Activated naive CD8-positive, alpha-beta T cell (primary cell): ENCODE measurements around the gene ASMTL.
A peak's percentile ranks its signal among the peaks of the same experiment; 100 is the strongest.
"Not testable (repeated sequence)": the region's sequence is repeated elsewhere in the genome, so short reads cannot be mapped to it uniquely, and the experiment has no call there.

ENCODE experiments used
- H3K27ac Mint-ChIP-seq: one replicate; pipeline ENCODE4 v1.8.0; 2021; ENCODE audit warnings: mixed read lengths
- H3K27me3 Mint-ChIP-seq: one replicate; pipeline ENCODE4 v1.8.0; 2021; ENCODE audit warnings: mixed read lengths
- H3K36me3 Mint-ChIP-seq: one replicate; pipeline ENCODE4 v1.8.0; 2021; ENCODE audit warnings: mixed read lengths
- H3K4me1 Mint-ChIP-seq: one replicate; pipeline ENCODE4 v1.8.0; 2021; ENCODE audit warnings: low read depth, mixed read lengths
- H3K4me3 Mint-ChIP-seq: one replicate; pipeline ENCODE4 v1.8.0; 2021; ENCODE audit warnings: mild to moderate bottlenecking, mixed read lengths
- H3K9me3 Mint-ChIP-seq: one replicate; pipeline ENCODE4 v1.8.0; 2021; ENCODE audit warnings: low read depth, mixed read lengths

ASMTL gene

GRCh38 chrX:1474593-1474992 is 21.9 kb upstream of the ASMTL start:
- H3K27ac Mint-ChIP-seq, H3K9me3 Mint-ChIP-seq, H3K4me3 Mint-ChIP-seq, H3K27me3 Mint-ChIP-seq: not testable (repeated sequence)
- Mint-ChIP-seq H3K4me1 (peaks cover 66% of the 10 kb centered on the region), H3K36me3 (peaks cover 27% of the 10 kb centered on the region)

DNA sequence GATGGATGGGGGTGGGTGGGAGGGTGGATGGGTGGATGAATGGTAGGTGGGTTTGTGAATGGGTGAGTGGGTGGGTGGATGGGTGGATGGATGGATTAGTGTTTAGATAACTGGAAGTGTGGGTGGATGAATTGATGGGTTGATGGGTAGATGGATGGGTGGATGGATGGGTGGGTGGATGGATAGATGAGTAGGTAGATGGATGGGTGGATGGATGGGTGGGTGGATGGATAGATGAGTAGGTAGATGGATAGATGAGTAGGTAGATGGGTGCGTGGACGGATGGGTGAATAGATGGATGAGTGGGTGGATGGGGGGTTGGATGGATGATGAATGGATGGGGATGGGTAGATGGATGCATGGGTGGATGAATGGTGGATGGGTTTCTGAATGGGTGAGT is 20.3 kb upstream of the ASMTL start:
- Mint-ChIP-seq H3K36me3 (peaks cover 21% of the 10 kb centered on the region), H3K4me3 (no peak overlapping the region), H3K27ac (no peak overlapping the region), H3K27me3 (no peaks in the 10 kb centered on the region), H3K4me1 (peaks cover 67% of the 10 kb centered on the region), H3K9me3 (no peaks in the 10 kb centered on the region)

GRCh38 chrX:1468250-1468772 is 15.6 kb upstream of the ASMTL start:
- no peaks in the 10 kb centered on the region for H3K27me3 Mint-ChIP-seq
- no peaks in the 10 kb centered on the region for H3K9me3 Mint-ChIP-seq
- peaks cover 8% of the 10 kb centered on the region for H3K36me3 Mint-ChIP-seq
- H3K27ac Mint-ChIP-seq, result peak overlapping the region; percentile 93
- H3K4me3 Mint-ChIP-seq, result peak overlapping the region; percentile 76
- peaks cover 80% of the 10 kb centered on the region for H3K4me1 Mint-ChIP-seq

GRCh38 chrX:1466971-1467561 is 14.4 kb upstream of the ASMTL start:
- no peaks in the 10 kb centered on the region for H3K27me3 Mint-ChIP-seq
- H3K4me3 Mint-ChIP-seq, result peak overlapping the region; percentile 72
- peaks cover 7% of the 10 kb centered on the region for H3K36me3 Mint-ChIP-seq
- peak overlapping the region; percentile 93 for H3K27ac Mint-ChIP-seq
- peaks cover 86% of the 10 kb centered on the region for H3K4me1 Mint-ChIP-seq
- no peaks in the 10 kb centered on the region for H3K9me3 Mint-ChIP-seq

DNA sequence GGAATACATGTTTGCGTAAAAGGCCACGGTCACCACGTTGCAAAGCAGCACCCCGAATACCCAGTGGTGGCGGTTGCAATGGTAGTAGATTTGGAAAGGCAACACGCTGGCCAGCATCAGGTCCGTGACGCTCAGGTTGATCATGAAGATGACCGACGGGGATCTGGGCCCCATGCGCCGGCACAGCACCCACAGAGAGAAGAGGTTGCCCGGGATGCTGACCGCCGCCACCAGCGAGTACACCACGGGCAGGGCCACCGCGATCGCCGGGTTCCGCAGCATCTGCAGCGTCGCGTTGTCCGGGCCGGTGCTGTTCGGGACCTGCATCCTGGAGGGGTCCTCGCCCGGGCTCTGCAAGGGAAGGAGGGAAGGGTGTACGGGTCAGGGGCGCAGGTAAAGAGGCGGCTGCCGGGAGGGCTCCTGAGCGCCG is 13.5 kb upstream of the ASMTL start:
- Mint-ChIP-seq H3K4me3 (peak overlapping the region; percentile 46), H3K36me3 (peaks cover 4% of the 10 kb centered on the region), H3K27me3 (no peaks in the 10 kb centered on the region), H3K27ac (no peak overlapping the region), H3K9me3 (no peaks in the 10 kb centered on the region), H3K4me1 (peaks cover 85% of the 10 kb centered on the region)

GRCh38 chrX:1465286-1466231 is 12.8 kb upstream of the ASMTL start:
- Mint-ChIP-seq H3K27ac (peak overlapping the region; percentile 41), H3K9me3 (no peaks in the 10 kb centered on the region), H3K4me3 (peak overlapping the region; percentile 46), H3K36me3 (peaks cover 4% of the 10 kb centered on the region), H3K4me1 (peaks cover 80% of the 10 kb centered on the region), H3K27me3 (no peaks in the 10 kb centered on the region)

GRCh38 chrX:1464971-1465285 is 12.2 kb upstream of the ASMTL start:
- H3K9me3 Mint-ChIP-seq, result no peaks in the 10 kb centered on the region
- peaks cover 76% of the 10 kb centered on the region for H3K4me1 Mint-ChIP-seq
- peak overlapping the region; percentile 74 for H3K4me3 Mint-ChIP-seq
- no peaks in the 10 kb centered on the region for H3K27me3 Mint-ChIP-seq
- H3K36me3 Mint-ChIP-seq, result peaks cover 4% of the 10 kb centered on the region
- peak overlapping the region; percentile 85 for H3K27ac Mint-ChIP-seq

- Mint-ChIP-seq H3K4me1 (peaks cover 70% of the 10 kb centered on the region), H3K4me3 (peak overlapping the region; percentile 74), H3K36me3 (peaks cover 4% of the 10 kb centered on the region), H3K9me3 (no peaks in the 10 kb centered on the region), H3K27me3 (no peaks in the 10 kb centered on the region), H3K27ac (peak overlapping the region; percentile 93)
These were observed 11.6 kb upstream of the ASMTL start for GRCh38 chrX:1464041-1464970.

DNA sequence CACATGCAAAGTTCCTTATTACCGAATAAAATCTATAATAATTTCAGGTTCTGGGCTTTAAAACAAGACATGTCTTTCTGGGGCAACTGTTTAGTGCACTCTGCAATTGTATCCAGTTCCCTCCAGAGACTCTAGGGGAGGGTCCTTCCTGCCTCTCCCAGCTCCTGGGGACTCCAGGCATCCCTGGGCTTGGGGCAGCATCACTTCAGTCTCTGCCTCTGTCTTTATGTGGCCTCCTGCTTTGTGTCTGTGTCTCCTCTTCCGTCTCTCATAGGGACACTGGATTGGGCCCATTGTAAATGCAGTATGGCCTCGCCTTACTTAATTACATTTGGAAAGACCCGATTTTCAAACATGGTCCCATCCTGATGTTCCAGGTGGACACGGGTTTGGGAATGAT is 10.9 kb upstream of the ASMTL start:
- Mint-ChIP-seq H3K4me3 (peak overlapping the region; percentile 74), H3K36me3 (peaks cover 4% of the 10 kb centered on the region), H3K9me3 (no peaks in the 10 kb centered on the region), H3K4me1 (peaks cover 67% of the 10 kb centered on the region), H3K27me3 (no peaks in the 10 kb centered on the region), H3K27ac (peak overlapping the region; percentile 93)

GRCh38 chrX:1462596-1463251 is 10.0 kb upstream of the ASMTL start:
- Mint-ChIP-seq H3K36me3 (peaks cover 4% of the 10 kb centered on the region), H3K9me3 (no peaks in the 10 kb centered on the region), H3K4me1 (peaks cover 59% of the 10 kb centered on the region), H3K27me3 (no peaks in the 10 kb centered on the region), H3K4me3 (peak overlapping the region; percentile 74), H3K27ac (peak overlapping the region; percentile 93)

DNA sequence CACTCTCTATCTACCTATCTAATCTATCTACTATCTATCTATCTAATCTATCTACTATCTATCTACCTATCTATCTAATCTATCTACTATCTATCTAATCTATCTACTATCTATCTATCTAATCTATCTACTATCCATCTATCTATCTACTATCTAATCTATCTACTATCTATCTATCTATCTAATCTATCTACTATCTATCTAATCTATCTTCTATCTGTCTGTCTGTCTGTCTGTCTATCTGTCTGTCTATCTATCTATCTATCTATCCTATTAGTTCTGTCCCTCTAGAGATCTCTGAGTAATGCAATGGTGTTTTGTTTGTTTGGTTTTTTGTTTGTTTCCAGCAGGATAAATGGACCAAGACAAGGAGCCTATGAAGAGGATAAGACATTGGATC is 9.4 kb upstream of the ASMTL start:
- no peaks in the 10 kb centered on the region for H3K27me3 Mint-ChIP-seq
- H3K27ac Mint-ChIP-seq, result peak overlapping the region; percentile 93
- peaks cover 54% of the 10 kb centered on the region for H3K4me1 Mint-ChIP-seq
- no peaks in the 10 kb centered on the region for H3K9me3 Mint-ChIP-seq
- peak overlapping the region; percentile 20 for H3K4me3 Mint-ChIP-seq
- peaks cover 2% of the 10 kb centered on the region for H3K36me3 Mint-ChIP-seq

GRCh38 chrX:1455948-1456280 is 3.2 kb upstream of the ASMTL start:
- Mint-ChIP-seq H3K4me1 (peaks cover 11% of the 10 kb centered on the region), H3K27me3 (no peaks in the 10 kb centered on the region), H3K36me3 (no peaks in the 10 kb centered on the region), H3K9me3 (no peaks in the 10 kb centered on the region), H3K27ac (peak overlapping the region; percentile 77), H3K4me3 (no peak overlapping the region)

- Mint-ChIP-seq H3K27me3 (no peaks in the 10 kb centered on the region), H3K9me3 (peaks cover 3% of the 10 kb centered on the region), H3K4me3 (peak overlapping the region; percentile 73), H3K36me3 (peaks cover under 1% of the 10 kb centered on the region), H3K4me1 (peaks cover 21% of the 10 kb centered on the region), H3K27ac (peak overlapping the region; percentile 61)
These were observed 1.5 kb upstream of the ASMTL start for GRCh38 chrX:1453951-1454785.

DNA sequence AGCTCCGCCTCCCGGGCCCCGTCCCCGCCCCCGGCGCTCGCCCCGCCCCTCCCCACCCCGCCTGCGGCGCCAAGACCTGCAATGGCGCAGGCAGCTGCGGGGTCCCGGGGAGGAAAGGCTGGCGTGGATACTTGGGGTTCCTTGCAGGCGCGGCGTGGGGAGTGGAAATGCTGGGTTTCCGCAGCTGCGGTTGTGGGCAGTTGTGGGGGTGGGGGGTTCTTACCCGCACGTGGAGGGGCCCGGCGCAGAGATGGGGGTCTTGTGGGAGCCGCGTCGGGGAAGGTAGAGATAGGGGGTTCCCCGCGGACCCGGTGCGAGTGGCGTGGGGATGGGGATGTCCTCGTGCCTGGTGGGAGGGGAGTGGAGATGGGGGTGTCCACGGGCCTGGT is 680 bp upstream of the ASMTL start:
- H3K36me3 Mint-ChIP-seq, result peaks cover 8% of the 10 kb centered on the region
- H3K4me3 Mint-ChIP-seq, result peak overlapping the region; percentile 84
- H3K27me3 Mint-ChIP-seq, result no peaks in the 10 kb centered on the region
- peak overlapping the region; percentile 91 for H3K27ac Mint-ChIP-seq
- peaks cover 8% of the 10 kb centered on the region for H3K9me3 Mint-ChIP-seq
- peaks cover 22% of the 10 kb centered on the region for H3K4me1 Mint-ChIP-seq
